Stimulated activated CD4-positive, alpha-beta T cell treated with anti-CD3 and anti-CD28 coated beads, Interleukin-15, amount 100 ng/mL, for 48 hours (primary cell): ENCODE data around the gene FSHB.
"Not testable (repeated sequence)": the region's sequence is repeated elsewhere in the genome, so short reads cannot be mapped to it uniquely, and the experiment has no call there.

Source experiments
- DNase-seq, 2 donors: peaks; one replicate each; pipeline ENCODE4 v3.0.0-alpha.2; 2020; ENCODE audit warnings: low read depth in 2 of 2

Gene FSHB

GRCh38 chr11:30268638-30269037 lies 37.8 kb downstream of the FSHB start:
- not testable (repeated sequence) for DNase-seq

- DNase-seq = no peak
Measured at GRCh38 chr11:30270671-30271070, 39.9 kb downstream of the FSHB start.

- no peak for DNase-seq
Measured at GRCh38 chr11:30277176-30277575, 46.4 kb downstream of the FSHB start.

GRCh38 chr11:30279796-30280195 lies 49.0 kb downstream of the FSHB start:
- no peak for DNase-seq

- DNase-seq = no peak
Measured at GRCh38 chr11:30281476-30282288, 50.9 kb downstream of the FSHB start.

GRCh38 chr11:30282289-30282631 lies 51.4 kb downstream of the FSHB start:
- no peak for DNase-seq
